Measurements from ENCODE around the gene ASCC1. TPM values are rescaled to one million over a fixed set of nuclear protein-coding genes. Genes with fewer than 3 reads are reported as not detected.

Gene ASCC1
- total and polyA plus RNA-seq, 2 of the 13 experiments (the other 11 are each of a cell fraction or from before 2014, with no cell fraction given), result 21.6 to 30.1 TPM

DNA sequence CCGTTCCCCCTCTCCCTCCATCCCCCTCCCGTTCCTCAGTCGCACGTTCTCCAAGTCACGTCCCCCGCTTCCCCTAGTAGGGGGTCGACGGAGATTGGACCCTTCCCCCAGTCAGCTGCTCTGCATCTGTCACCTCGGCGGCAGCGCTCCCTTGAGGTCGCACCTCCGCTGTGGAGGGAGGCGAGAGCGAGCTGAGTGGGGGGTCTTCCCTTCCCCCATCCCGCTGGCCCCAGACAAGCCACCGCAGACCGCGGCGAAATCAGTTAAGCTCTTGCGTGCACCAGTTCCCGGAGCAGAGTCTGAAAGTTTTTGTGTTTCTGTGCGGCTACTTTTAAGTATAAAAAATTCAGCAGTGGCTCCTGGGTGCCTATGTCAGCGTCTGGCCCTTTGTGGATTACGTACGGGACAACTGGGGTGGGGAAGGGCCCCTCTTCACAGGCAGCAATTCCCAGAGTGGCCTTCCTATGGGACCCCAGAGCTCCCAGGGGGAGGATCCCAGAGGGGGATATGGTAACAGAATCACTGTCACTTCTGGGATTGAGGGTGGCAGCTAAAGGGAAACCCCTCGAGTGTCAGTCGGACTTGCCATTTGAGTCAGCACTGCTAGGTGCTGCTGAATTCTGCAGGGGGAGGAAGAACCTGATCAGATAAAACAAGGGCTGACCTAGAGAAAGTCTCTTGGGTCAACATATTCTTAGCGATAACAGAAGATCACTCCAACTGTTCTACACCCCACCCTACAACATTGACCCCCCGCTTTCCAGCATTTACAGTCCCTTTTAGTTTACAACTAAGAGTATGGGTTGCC lies 45.1 kb upstream of the ASCC1 start (continued):
- TF ChIP-seq KDM5A (IDR thresholded peaks at IDR 0.05; ENCODE audit: borderline replicate concordance, low read length) (peak; percentile 69; the same call in 1 of the 2 replicates), ZNF441 (CRISPR knock-in tag; IDR thresholded peaks at IDR 0.05; ENCODE audit: borderline replicate concordance) (peak; percentile 56; the same call in 1 of the 2 replicates), WIZ (CRISPR knock-in tag; IDR thresholded peaks at IDR 0.05) (peak; percentile 54; the same call in 1 of the 2 replicates), FOXP1 (IDR thresholded peaks at IDR 0.05) (no peak), FOXP1 (CRISPR knock-in tag; IDR thresholded peaks at IDR 0.05) (peak; percentile 26; the same call in 1 of the 2 replicates), ZNF3 (CRISPR knock-in tag; IDR thresholded peaks at IDR 0.05) (no peak), SMYD3 (CRISPR knock-in tag; IDR thresholded peaks at IDR 0.05) (no peak), SIX4 (CRISPR knock-in tag; IDR thresholded peaks at IDR 0.05) (no peak), SP5 (CRISPR knock-in tag; IDR thresholded peaks at IDR 0.05; ENCODE audit: borderline replicate concordance, low read depth) (0 out of 2 replicates have a peak, but pooled peaks have one; percentile 3), POLR2AphosphoS2 (IDR thresholded peaks at IDR 0.05; ENCODE audit: low read depth, low read length) (no peak), ZNF605 (CRISPR knock-in tag; IDR thresholded peaks at IDR 0.05) (peak; percentile 48; the same call in 1 of the 2 replicates), ZNF749 (CRISPR knock-in tag; IDR thresholded peaks at IDR 0.05; ENCODE audit: borderline replicate concordance) (no peak), TBP (CRISPR knock-in tag; IDR thresholded peaks at IDR 0.05) (no peak), U2AF2 (IDR thresholded peaks at IDR 0.05; ENCODE audit: low read depth, low read length) (no peak), FOXC1 (CRISPR knock-in tag; IDR thresholded peaks at IDR 0.05; ENCODE audit: borderline replicate concordance) (peak; percentile 34; the same call in 1 of the 2 replicates)
- TF ChIP-seq, protein P1, sequence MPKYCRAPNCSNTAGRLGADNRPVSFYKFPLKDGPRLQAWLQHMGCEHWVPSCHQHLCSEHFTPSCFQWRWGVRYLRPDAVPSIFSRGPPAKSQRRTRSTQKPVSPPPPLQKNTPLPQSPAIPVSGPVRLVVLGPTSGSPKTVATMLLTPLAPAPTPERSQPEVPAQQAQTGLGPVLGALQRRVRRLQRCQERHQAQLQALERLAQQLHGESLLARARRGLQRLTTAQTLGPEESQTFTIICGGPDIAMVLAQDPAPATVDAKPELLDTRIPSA (CRISPR knock-in tag; IDR thresholded peaks at IDR 0.05; ENCODE audit: borderline replicate concordance), result 0 out of 2 replicates have a peak, but pooled peaks have one; percentile 69
- TF ChIP-seq, protein P2, sequence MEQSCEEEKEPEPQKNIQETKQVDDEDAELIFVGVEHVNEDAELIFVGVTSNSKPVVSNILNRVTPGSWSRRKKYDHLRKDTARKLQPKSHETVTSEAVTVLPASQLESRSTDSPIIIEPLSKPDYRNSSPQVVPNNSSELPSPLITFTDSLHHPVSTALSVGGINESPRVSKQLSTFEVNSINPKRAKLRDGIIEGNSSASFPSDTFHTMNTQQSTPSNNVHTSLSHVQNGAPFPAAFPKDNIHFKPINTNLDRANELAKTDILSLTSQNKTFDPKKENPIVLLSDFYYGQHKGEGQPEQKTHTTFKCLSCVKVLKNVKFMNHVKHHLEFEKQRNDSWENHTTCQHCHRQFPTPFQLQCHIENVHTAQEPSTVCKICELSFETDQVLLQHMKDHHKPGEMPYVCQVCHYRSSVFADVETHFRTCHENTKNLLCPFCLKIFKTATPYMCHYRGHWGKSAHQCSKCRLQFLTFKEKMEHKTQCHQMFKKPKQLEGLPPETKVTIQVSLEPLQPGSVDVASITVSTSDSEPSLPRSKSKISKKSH (CRISPR knock-in tag; IDR thresholded peaks at IDR 0.05; ENCODE audit: borderline replicate concordance), result peak; percentile 6; the same call in 1 of the 2 replicates
- TF ChIP-seq, protein P3, sequence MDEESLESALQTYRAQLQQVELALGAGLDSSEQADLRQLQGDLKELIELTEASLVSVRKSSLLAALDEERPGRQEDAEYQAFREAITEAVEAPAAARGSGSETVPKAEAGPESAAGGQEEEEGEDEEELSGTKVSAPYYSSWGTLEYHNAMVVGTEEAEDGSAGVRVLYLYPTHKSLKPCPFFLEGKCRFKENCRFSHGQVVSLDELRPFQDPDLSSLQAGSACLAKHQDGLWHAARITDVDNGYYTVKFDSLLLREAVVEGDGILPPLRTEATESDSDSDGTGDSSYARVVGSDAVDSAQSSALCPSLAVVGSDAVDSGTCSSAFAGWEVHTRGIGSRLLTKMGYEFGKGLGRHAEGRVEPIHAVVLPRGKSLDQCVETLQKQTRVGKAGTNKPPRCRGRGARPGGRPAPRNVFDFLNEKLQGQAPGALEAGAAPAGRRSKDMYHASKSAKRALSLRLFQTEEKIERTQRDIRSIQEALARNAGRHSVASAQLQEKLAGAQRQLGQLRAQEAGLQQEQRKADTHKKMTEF (CRISPR knock-in tag; IDR thresholded peaks at IDR 0.05), result peak; percentile 30; the same call in 1 of the 2 replicates
- TF ChIP-seq, protein P4, sequence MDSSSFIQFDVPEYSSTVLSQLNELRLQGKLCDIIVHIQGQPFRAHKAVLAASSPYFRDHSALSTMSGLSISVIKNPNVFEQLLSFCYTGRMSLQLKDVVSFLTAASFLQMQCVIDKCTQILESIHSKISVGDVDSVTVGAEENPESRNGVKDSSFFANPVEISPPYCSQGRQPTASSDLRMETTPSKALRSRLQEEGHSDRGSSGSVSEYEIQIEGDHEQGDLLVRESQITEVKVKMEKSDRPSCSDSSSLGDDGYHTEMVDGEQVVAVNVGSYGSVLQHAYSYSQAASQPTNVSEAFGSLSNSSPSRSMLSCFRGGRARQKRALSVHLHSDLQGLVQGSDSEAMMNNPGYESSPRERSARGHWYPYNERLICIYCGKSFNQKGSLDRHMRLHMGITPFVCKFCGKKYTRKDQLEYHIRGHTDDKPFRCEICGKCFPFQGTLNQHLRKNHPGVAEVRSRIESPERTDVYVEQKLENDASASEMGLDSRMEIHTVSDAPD (CRISPR knock-in tag; IDR thresholded peaks at IDR 0.05), result peak; percentile 19; the same call in 1 of the 2 replicates
- TF ChIP-seq, protein P5, sequence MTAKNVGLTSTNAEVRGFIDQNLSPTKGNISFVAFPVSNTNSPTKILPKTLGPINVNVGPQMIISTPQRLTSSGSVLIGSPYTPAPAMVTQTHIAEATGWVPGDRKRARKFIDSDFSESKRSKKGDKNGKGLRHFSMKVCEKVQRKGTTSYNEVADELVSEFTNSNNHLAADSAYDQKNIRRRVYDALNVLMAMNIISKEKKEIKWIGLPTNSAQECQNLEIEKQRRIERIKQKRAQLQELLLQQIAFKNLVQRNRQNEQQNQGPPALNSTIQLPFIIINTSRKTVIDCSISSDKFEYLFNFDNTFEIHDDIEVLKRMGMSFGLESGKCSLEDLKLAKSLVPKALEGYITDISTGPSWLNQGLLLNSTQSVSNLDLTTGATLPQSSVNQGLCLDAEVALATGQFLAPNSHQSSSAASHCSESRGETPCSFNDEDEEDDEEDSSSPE (CRISPR knock-in tag; IDR thresholded peaks at IDR 0.05), result peak; percentile 56; the same call in 1 of the 2 replicates
- TF ChIP-seq, protein P6, sequence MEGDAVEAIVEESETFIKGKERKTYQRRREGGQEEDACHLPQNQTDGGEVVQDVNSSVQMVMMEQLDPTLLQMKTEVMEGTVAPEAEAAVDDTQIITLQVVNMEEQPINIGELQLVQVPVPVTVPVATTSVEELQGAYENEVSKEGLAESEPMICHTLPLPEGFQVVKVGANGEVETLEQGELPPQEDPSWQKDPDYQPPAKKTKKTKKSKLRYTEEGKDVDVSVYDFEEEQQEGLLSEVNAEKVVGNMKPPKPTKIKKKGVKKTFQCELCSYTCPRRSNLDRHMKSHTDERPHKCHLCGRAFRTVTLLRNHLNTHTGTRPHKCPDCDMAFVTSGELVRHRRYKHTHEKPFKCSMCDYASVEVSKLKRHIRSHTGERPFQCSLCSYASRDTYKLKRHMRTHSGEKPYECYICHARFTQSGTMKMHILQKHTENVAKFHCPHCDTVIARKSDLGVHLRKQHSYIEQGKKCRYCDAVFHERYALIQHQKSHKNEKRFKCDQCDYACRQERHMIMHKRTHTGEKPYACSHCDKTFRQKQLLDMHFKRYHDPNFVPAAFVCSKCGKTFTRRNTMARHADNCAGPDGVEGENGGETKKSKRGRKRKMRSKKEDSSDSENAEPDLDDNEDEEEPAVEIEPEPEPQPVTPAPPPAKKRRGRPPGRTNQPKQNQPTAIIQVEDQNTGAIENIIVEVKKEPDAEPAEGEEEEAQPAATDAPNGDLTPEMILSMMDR (CRISPR knock-in tag; IDR thresholded peaks at IDR 0.05), result peak; percentile 85

Data from HepG2 (cell line).